ENCODE data around the gene MARCO.

GRCh38 chr2:118982039-118982438, 40.0 kb downstream of the MARCO start:
- TF ChIP-seq CTCF (conservative IDR thresholded peaks at IDR 0.05) = no peak
- TF ChIP-seq ZFX (IDR thresholded peaks at IDR 0.05) = no peak
